Thyroid gland (tissue), 4 donors: ENCODE data around the gene PELI2.

Experiments
- CTCF ChIP-seq, 6 experiments: fragments of 200-600 bp in 3 of 6; fragments of 450-650 bp in 3 of 6; sonication (generic) in 3 of 6; IDR thresholded peaks; one replicate each; pipeline ENCODE4 v1.5.1; 2016 to 2019; ENCODE audit warnings: antibody characterized with exemption in 6 of 6, mild to moderate bottlenecking in 2 of 6, inconsistent platforms in 1 of 6, moderate library complexity in 1 of 6
- POLR2A ChIP-seq, 2 donors: fragments of 450-650 bp; IDR thresholded peaks; one replicate each; pipeline ENCODE4 v1.6.1; 2017; ENCODE audit warnings: antibody characterized with exemption in 2 of 2, mild to moderate bottlenecking in 2 of 2, moderate library complexity in 1 of 2

- TF ChIP-seq CTCF (IDR thresholded peaks at IDR 0.05) (no peak), POLR2A (IDR thresholded peaks at IDR 0.05) (no peak)
Measured at GRCh38 chr14:56219666-56220413, 101.6 kb downstream of the PELI2 start.
